HAP-1 (cell line): ENCODE data around the gene DTNBP1.
A peak's percentile ranks its signal among the peaks of the same experiment; 100 is the strongest.

Source experiments
- DNase-seq, 2 experiments: peaks; one replicate each; pipeline ENCODE4 v3.0.0-alpha.2; 2016 to 2020; ENCODE audit warnings: low spot score in 2 of 2
- H3K27me3 ChIP-seq: fragments of 250-450 bp; sonication (Bioruptor Pico); 2 replicates; pipeline ENCODE4 v1.5.1; 2020; ENCODE audit warnings: low read depth, mild to moderate bottlenecking, moderate library complexity
- H3K36me3 ChIP-seq: fragments of 250-450 bp; sonication (Bioruptor Pico); replicated peaks from 2 replicates; pipeline ENCODE4 v1.5.1; 2020; ENCODE audit warnings: mild to moderate bottlenecking
- H3K4me1 ChIP-seq: fragments of 250-450 bp; sonication (Bioruptor Pico); 2 replicates; pipeline ENCODE4 v1.5.1; 2020; ENCODE audit warnings: mild to moderate bottlenecking
- H3K4me3 ChIP-seq: fragments of 250-450 bp; sonication (Bioruptor Pico); 2 replicates; pipeline ENCODE4 v1.5.1; 2020; ENCODE audit warnings: mild to moderate bottlenecking, moderate library complexity
- H3K9me3 ChIP-seq: fragments of 250-450 bp; sonication (Bioruptor Pico); 2 replicates; pipeline ENCODE4 v1.5.1; 2020; ENCODE audit warnings: mild to moderate bottlenecking, moderate library complexity
- in situ Hi-C: fragments of 300-500 bp; cut with MboI; formaldehyde crosslinking; loops from 3 replicates; pipeline ENCODE4 v1.14.3; 2020; ENCODE audit warnings: low sequenced_read_pairs, inconsistent platforms, mixed read lengths

DTNBP1 gene

GRCh38 chr6:15627821-15628220 lies 35.0 kb downstream of the DTNBP1 start:
- Histone ChIP-seq H3K9me3 (no peaks in the 10 kb centered on the region), H3K27me3 (no peaks in the 10 kb centered on the region), H3K36me3 (peaks cover 3% of the 10 kb centered on the region; the same call in 1 of the 2 replicates), H3K4me1 (no peaks in the 10 kb centered on the region), H3K4me3 (no peak overlapping the region)
- in situ Hi-C loops, result no loop called here
- DNase-seq, result no peak

GRCh38 chr6:15626878-15627674 lies 35.8 kb downstream of the DTNBP1 start:
- no peak for DNase-seq
- no peaks in the 10 kb centered on the region for H3K4me1 ChIP-seq
- H3K9me3 ChIP-seq, result no peaks in the 10 kb centered on the region
- in situ Hi-C loops, result no loop called here
- no peaks in the 10 kb centered on the region for H3K27me3 ChIP-seq
- H3K36me3 ChIP-seq, result peaks cover 3% of the 10 kb centered on the region; the same call in 1 of the 2 replicates
- H3K4me3 ChIP-seq, result no peak overlapping the region

DNA sequence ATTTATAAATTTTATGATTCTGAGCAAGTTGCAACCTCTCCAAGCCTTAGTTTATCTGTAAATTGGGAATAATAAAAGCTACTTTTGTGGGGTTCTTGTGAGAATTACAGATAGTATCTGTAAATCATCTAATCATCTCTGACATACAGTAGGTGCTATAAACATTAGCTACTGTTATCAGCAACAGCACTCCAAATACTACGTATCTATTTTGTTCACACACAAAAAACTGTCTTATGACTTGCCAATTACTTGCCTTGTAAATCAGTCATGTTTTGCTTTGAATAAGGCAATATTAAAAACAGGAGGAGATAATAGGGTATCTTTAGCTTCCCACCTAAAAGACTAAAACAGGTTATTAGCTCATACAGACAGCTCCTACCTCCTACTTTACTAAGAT lies 36.7 kb downstream of the DTNBP1 start:
- Histone ChIP-seq H3K36me3 (peaks cover 3% of the 10 kb centered on the region; the same call in 1 of the 2 replicates), H3K4me3 (no peak overlapping the region), H3K27me3 (no peaks in the 10 kb centered on the region), H3K4me1 (no peaks in the 10 kb centered on the region), H3K9me3 (no peaks in the 10 kb centered on the region)
- DNase-seq, result no peak
- in situ Hi-C loops, result no loop called here

GRCh38 chr6:15623276-15624116 lies 39.3 kb downstream of the DTNBP1 start:
- Histone ChIP-seq H3K27me3 (no peaks in the 10 kb centered on the region), H3K36me3 (peaks cover 3% of the 10 kb centered on the region; the same call in 1 of the 2 replicates), H3K4me1 (no peaks in the 10 kb centered on the region), H3K9me3 (no peaks in the 10 kb centered on the region), H3K4me3 (no peak overlapping the region)
- in situ Hi-C loops, result loop anchor here (25.0 kb wide), 1 partner anchor 1411 kb away; no protein-coding TSS in a partner anchor
- DNase-seq, result peak in 1 of 2 experiments; percentile 47

GRCh38 chr6:15622045-15622740 lies 40.6 kb downstream of the DTNBP1 start:
- DNase-seq, result no peak
- Histone ChIP-seq H3K27me3 (no peaks in the 10 kb centered on the region), H3K4me3 (no peak overlapping the region), H3K36me3 (peaks cover 3% of the 10 kb centered on the region; the same call in 1 of the 2 replicates), H3K9me3 (no peaks in the 10 kb centered on the region), H3K4me1 (no peaks in the 10 kb centered on the region)
- in situ Hi-C loops, result loop anchor here (25.0 kb wide), 1 partner anchor 1410 kb away; no protein-coding TSS in a partner anchor

DNA sequence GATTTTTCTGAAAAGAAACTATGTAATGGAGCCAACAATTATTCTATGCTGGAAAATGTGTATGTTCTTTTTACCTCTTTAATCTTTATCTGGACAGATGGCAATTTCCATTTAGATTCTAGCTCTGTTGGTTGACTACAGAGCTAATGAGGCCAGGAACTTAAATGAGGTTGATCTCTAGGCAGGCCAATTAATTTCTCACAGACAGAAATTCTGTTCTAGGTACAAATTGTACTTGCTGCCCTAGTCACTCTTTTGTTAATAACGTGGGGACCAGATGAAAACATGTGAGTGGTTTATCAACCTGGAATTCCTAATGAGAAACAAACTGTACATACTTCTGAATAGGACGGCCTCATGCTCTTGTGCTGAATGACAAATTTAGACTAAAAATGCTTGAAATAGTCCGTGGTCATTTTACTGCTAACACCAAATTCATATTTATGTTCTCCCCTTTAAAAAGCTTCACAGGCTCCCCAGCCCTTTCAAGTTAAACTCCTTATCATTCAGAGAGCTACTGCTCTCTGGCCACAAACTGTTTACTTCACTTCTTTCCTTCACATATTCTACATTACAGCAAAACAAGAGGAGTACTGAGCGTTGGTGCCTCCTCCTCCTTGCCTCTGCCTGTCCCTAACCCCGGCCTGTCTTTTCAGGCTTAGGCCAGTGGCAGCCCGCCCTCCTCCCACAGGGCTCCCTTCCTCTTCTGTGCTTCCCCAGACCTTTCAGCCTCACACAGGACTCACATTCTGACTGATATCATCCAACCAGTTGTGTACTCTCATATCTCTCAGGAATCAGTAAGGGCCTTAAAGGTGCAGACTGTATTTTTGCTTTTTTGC lies 41.4 kb downstream of the DTNBP1 start:
- DNase-seq, result no peak
- in situ Hi-C loops, result loop anchor here (25.0 kb wide), 1 partner anchor 1409 kb away; no protein-coding TSS in a partner anchor
- no peaks in the 10 kb centered on the region for H3K27me3 ChIP-seq
- H3K4me3 ChIP-seq, result no peak overlapping the region
- H3K4me1 ChIP-seq, result peaks cover 4% of the 10 kb centered on the region
- no peaks in the 10 kb centered on the region for H3K9me3 ChIP-seq
- no peaks in the 10 kb centered on the region for H3K36me3 ChIP-seq

GRCh38 chr6:15620611-15621010 lies 42.2 kb downstream of the DTNBP1 start:
- Histone ChIP-seq H3K9me3 (no peaks in the 10 kb centered on the region), H3K4me1 (peaks cover 10% of the 10 kb centered on the region), H3K36me3 (no peaks in the 10 kb centered on the region), H3K4me3 (no peak overlapping the region), H3K27me3 (no peaks in the 10 kb centered on the region)
- DNase-seq, result no peak
- in situ Hi-C loops, result loop anchor here (25.0 kb wide), 1 partner anchor 1408 kb away; no protein-coding TSS in a partner anchor

DNA sequence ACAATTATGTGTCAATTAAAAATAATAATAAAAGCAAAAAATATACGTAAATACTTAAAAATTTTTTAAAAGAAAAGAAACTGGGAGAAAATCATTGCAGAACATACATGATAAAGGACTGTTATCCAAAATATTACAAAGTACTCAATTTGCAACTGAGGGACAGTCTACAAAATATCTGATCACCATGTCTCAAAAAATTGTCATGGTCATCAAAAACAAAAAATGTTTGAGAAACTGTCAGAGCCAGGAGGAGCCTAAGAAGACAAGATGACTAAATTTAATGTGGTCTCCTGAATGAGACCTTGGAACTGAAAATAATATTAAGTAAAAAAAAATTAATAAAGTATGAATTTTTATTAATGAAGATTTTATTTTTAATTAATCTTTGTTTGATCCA lies 43.5 kb downstream of the DTNBP1 start:
- DNase-seq, result no peak
- in situ Hi-C loops, result loop anchor here (25.0 kb wide), 1 partner anchor 1407 kb away; no protein-coding TSS in a partner anchor
- H3K4me1 ChIP-seq, result peaks cover 12% of the 10 kb centered on the region
- H3K9me3 ChIP-seq, result no peaks in the 10 kb centered on the region
- no peaks in the 10 kb centered on the region; the same call in 1 of the 2 replicates for H3K36me3 ChIP-seq
- no peak overlapping the region for H3K4me3 ChIP-seq
- no peaks in the 10 kb centered on the region for H3K27me3 ChIP-seq

DNA sequence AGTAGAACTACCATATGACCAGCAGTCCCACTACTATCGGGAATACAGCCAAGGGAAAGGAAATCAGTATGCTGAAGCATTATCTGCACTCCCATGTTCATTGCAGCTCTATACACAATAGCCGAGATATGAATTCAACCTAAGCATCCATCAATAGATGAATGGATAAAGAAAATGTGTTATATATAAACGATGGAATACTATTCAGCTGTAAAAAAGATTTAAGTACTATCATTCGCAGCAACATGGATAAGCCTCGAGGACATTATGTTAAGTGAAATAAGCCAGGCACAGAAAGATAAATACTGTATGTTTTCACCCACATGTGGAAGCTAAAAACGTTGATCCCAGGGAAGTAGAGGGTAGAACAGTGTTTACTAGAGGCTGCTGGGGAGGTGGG lies 44.1 kb downstream of the DTNBP1 start:
- no peak for DNase-seq
- Histone ChIP-seq H3K36me3 (no peaks in the 10 kb centered on the region; the same call in 1 of the 2 replicates), H3K9me3 (no peaks in the 10 kb centered on the region), H3K27me3 (no peaks in the 10 kb centered on the region), H3K4me3 (no peak overlapping the region), H3K4me1 (peaks cover 12% of the 10 kb centered on the region)
- in situ Hi-C loops, result loop anchor here (25.0 kb wide), 1 partner anchor 1406 kb away; no protein-coding TSS in a partner anchor

DNA sequence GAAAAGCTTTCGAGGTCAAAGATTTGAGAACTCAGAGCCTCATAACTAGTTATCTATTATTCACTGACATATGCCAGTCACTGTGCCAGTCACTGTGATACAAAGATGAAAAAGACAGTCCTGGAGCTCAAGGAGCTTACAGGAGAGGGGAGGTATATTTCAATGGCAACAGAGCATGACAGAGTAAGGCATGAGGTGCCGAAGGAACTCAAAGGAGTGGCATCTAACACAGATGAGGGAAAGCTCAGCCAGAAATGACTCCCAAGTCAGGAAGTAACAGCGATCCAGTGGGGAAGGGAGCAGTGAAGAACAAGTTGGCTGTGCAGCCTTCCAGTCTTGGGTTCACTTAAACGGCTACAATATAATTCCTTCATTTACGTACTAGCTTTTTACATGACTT lies 46.6 kb downstream of the DTNBP1 start:
- H3K4me1 ChIP-seq, result peaks cover 12% of the 10 kb centered on the region
- in situ Hi-C loops, result loop anchor here (25.0 kb wide), 1 partner anchor 1404 kb away; no protein-coding TSS in a partner anchor
- no peaks in the 10 kb centered on the region for H3K9me3 ChIP-seq
- peak in 1 of 2 experiments; percentile 15 for DNase-seq
- H3K4me3 ChIP-seq, result no peak overlapping the region
- no peaks in the 10 kb centered on the region for H3K27me3 ChIP-seq
- H3K36me3 ChIP-seq, result peaks cover 3% of the 10 kb centered on the region

DNA sequence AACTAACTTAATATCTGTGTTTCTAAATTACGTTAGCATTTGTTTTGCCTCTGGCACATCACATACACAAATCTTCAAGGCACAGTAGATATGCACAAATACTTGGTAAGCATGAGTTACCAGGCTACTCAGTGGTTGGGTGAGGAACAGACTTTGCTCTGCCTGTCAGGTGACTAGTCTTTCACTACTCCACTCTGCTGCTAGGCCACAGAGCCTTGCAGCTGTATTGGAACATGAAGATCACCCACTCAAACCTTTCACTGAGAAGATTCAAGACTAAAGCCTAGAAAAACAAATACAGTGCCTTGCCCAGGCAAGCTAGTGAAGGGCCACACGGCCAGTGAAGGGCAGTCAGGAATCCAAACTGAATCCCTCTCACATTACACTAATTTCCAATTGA lies 47.0 kb downstream of the DTNBP1 start:
- Histone ChIP-seq H3K4me1 (peaks cover 12% of the 10 kb centered on the region), H3K27me3 (no peaks in the 10 kb centered on the region), H3K4me3 (no peak overlapping the region), H3K9me3 (no peaks in the 10 kb centered on the region), H3K36me3 (peaks cover 3% of the 10 kb centered on the region)
- DNase-seq, result no peak
- in situ Hi-C loops, result loop anchor here (25.0 kb wide), 1 partner anchor 1404 kb away; no protein-coding TSS in a partner anchor

DNA sequence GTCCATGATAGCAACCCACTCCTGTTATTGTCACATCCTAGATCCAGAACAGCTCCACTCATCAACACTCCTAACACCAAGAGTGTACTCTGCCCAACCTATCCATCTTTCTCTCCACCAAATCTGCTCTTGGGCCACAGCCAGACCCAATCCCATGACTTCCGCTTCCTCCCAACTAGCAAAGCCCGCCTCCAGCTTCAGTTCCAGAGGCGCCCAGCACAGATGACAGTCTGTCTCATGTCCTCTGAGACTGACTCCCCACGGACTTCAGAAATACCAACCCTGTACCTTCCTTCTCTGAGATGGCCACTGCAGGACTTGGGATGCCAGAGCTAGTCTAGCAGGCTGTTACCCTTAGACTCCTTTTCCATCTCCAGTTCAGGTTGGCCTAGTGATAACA lies 48.6 kb downstream of the DTNBP1 start:
- Histone ChIP-seq H3K4me3 (no peak overlapping the region), H3K9me3 (no peaks in the 10 kb centered on the region), H3K36me3 (peaks cover 3% of the 10 kb centered on the region), H3K27me3 (no peaks in the 10 kb centered on the region), H3K4me1 (peaks cover 12% of the 10 kb centered on the region)
- in situ Hi-C loops, result loop anchor here (25.0 kb wide), 1 partner anchor 1402 kb away; no protein-coding TSS in a partner anchor
- no peak for DNase-seq
